Suppressor macrophage (primary cell): ENCODE measurements around the gene CMTM6.
"Not testable (repeated sequence)": the region's sequence is repeated elsewhere in the genome, so short reads cannot be mapped to it uniquely, and the experiment has no call there.

Experiments
- DNase-seq, 4 experiments: peaks; one replicate each; pipeline ENCODE4 v3.0.0-alpha.2; 2020 to 2022
- total RNA-seq, 17 experiments: gene quantifications; one replicate each; lab custom pipeline; 2026; ENCODE audit warnings: mixed read lengths in 6 of 17, inconsistent platforms in 3 of 17; lab: John Stamatoyannopoulos, UW

The CMTM6 gene, protein sequence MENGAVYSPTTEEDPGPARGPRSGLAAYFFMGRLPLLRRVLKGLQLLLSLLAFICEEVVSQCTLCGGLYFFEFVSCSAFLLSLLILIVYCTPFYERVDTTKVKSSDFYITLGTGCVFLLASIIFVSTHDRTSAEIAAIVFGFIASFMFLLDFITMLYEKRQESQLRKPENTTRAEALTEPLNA
- total RNA-seq, result 232 to 633 (median 412) reads per million in 17 experiments

GRCh38 chr3:32502118-32502945, at the start of gene CMTM6:
TSS of gene CMTM6 (minus strand) at chr3:32502852. CDS start at chr3:32502745, 107 bp downstream.
- peak; percentile 82 to 94 (median 90) for DNase-seq

GRCh38 chr3:32552013-32552412, 49.4 kb upstream of the CMTM6 start:
- no peak for DNase-seq

GRCh38 chr3:32551496-32551895, 48.8 kb upstream of the CMTM6 start:
- DNase-seq, result no peak

DNA sequence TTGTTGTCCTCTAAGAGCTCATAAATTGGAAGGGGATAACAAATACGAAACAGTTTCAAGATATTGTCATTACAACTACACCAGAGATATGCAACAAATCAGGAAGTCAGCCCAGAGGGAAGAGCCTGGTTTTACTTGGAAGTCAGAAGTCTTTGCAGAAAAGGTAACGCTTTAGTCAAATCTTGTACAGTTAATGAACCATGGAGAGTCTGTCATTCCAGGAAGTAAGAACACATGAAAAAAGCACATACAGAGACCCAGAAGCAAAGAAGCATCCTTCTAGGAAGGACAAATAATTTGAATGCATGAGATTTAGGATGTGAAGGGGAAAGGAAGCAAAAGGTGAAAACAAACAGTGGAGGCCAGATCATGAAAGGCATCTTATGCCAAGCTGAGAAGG, 48.4 kb upstream of the CMTM6 start:
- DNase-seq, result peak in 1 of 4 experiments; percentile 18

DNA sequence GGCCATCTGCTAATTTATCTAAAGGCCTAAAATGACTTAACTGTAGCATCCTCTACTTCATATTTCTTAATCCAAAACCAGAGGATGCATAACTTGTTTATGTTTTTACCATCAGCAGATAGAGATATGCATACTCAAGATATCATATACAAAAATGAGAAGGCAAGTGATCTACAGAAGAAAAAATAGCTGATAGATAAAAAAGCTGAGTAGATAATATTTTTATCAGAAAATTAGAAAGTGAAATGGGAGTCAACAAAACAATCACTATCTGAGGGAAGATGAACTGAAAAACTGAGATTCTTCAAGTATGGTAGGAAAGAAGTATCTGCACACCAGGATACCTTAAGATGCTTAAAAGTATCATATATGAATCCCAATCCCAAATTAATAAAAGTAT, 42.7 kb upstream of the CMTM6 start:
- DNase-seq, result no peak

- DNase-seq, result no peak
These were observed 42.2 kb upstream of the CMTM6 start for GRCh38 chr3:32544894-32545293.

- DNase-seq, result no peak
These were observed 40.2 kb upstream of the CMTM6 start for GRCh38 chr3:32542807-32543206.

GRCh38 chr3:32540899-32541298, 38.2 kb upstream of the CMTM6 start:
- no peak for DNase-seq

DNA sequence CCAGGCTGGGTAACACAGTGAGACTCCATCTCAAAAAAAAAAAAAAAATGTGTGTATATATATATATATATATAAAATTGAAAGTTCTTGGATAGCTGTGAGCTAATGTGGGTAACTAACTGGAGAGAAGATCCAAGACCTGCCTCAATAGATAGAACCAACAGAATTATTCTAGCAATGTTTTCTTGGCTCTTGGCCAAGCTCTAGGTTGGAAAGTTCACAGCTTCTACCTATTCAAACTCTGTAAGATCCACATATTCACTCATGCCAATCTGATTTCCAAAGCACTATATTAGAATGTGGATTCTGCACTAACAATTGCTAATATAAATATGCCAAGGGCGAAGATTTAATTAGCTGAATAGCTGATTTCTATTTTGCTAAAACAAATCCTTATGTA, 29.8 kb upstream of the CMTM6 start:
- no peak for DNase-seq

- no peak for DNase-seq
These were observed 28.5 kb upstream of the CMTM6 start for GRCh38 chr3:32531010-32531647.

GRCh38 chr3:32525720-32526119, 23.1 kb upstream of the CMTM6 start:
- DNase-seq, result no peak

- no peak for DNase-seq
These were observed 20.0 kb upstream of the CMTM6 start for GRCh38 chr3:32522682-32523081.

DNA sequence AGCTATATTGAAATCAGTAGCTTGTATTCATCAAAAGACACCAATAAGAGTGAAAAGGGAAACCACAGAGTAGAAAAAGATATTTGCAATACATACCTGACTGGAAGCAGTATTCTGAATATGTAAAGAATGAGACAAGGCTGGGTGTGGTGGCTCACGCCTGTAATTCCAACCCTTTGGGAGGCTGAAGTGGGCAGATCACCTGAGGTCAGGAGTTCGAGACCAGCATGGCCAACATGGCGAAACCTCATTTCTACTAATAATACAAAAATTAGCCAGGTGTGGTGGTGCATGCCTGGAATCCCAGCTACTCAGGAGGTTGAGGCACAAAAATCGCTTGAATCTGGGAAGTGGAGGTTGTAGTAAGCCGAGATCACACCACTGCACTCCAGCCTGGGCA, 16.3 kb upstream of the CMTM6 start:
- DNase-seq, result not testable (repeated sequence)

- peak; percentile 15 to 54 (median 46) for DNase-seq
These were observed 14.1 kb upstream of the CMTM6 start for GRCh38 chr3:32516751-32517150.

GRCh38 chr3:32511005-32511404, 8.4 kb upstream of the CMTM6 start:
- no peak for DNase-seq

- peak; percentile 82 to 86 (median 82) for DNase-seq
These were observed 7.5 kb upstream of the CMTM6 start for GRCh38 chr3:32510075-32510724.

- DNase-seq, result no peak
These were observed 6.1 kb upstream of the CMTM6 start for GRCh38 chr3:32508711-32509110.

DNA sequence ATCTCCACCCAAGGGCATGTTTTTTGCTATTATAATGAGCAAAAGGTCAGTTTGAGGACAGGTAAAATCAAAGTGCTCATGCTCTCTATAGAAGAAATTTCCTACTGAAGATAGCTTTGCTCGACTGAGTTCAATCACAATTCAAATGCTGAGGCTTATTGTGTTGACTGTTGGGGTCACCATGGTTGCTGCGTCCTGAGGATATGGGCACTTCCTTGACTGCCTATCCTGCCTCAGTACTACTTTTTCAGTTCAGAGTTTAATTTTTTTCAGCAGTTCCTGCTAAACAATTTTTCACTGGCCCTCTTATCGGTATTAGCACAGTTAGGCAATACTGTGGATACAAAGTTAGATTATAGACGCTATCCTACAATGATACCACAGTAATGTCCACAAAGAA, 3.8 kb upstream of the CMTM6 start:
- no peak for DNase-seq

DNA sequence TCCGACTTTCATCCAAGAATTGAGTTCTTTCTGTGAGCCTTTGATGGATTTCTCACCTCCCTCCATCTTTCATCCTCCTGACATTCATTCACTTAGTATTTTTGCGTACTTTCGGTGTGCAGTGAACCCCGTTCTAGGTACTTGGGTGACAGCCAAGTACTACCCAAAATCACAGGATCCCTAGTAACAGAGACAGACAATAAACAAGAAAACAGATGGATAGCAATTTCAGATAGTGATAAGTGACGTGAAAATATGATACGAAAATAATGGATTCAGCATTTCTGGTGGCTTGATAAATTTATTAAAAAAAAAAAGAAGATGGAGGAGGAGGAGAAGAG, 264 bp upstream of the CMTM6 start:
- DNase-seq, result no peak

DNA sequence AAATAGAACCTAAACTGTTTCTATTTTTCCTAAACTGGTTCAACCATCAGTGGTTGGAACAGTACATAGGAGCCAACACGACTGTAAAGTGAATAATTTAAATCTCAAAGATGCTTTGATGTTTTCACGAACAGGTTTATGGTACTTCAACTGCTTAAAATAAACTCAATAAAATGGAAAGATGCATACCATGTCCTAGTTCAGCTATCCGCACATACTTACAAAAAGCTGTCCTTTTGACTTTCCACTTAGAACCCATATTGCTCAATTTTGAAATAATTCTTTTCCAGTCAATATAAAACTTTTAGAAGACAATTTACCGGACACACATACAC, 902 bp downstream of the CMTM6 start:
- DNase-seq, result no peak

DNA sequence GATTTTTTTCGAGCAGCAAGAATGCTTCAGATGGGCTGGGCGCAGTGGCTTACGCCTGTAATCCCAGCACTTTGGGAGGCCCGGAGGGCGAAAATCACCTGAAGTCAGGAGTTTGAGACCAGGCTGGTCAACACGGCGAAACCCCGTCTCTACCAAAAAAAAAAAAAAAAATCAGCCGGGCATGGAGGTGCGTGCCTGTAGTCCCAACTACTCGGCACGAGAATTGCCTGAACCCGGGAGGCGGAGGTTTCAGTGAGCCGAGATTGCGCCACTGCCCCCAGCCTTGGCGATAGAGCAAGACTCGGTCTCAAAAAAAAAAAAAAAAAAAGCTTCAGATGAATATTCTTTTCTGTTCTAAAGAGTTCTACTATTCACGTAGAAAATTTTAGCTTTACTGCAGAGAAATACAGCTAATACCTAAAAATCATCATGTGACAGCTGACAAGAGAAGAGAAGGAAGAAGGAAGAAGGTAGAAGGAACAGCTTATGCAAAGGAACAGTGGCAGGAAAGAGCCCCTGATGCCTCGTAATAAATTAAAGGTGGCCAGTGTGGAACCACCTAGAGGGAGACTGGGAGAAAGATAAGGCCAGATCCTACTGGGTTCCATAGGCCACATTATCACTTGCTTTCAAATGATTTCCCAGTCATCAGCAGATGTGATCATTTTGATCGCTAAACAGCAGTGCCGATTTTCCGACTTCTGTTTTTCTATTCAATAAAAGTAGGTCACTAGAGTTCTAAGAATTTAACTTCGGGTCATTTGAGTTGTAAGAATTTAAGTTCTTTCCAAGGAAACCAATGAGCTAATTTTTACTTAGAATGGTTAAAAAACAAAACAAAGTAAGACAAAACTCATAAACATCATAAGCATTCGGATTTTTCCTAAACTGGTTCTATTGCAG, 1.5 kb downstream of the CMTM6 start:
- peak; percentile 8 to 53 (median 32) for DNase-seq

- DNase-seq, result no peak
These were observed 2.4 kb downstream of the CMTM6 start for GRCh38 chr3:32500231-32500630.
